Right lobe of liver (tissue), 4 donors: ENCODE results near the gene DPP6.

Source experiments
- CTCF ChIP-seq, 4 donors: fragments of 200-600 bp in 3 of 4; fragments of 450-650 bp in 1 of 4; IDR thresholded peaks; one replicate each; pipeline versions ENCODE4 v1.5.1 to v1.8.0; 2016 to 2022; ENCODE audit warnings: antibody characterized with exemption in 4 of 4, mild to moderate bottlenecking in 2 of 4
- POLR2A ChIP-seq: fragments of 450-650 bp; IDR thresholded peaks from one replicate; pipeline ENCODE4 v1.6.1; 2017; ENCODE audit warnings: antibody characterized with exemption, mild to moderate bottlenecking
- donor health status: DM: no; HTN: no; CAD: no.
- donor health status: DM: no; HTN: no; CAD: no.
- donor health status: DM: no; HTN: yes; CAD: no.

GRCh38 chr7:154769001-154769400 is 716.8 kb downstream of the DPP6 start:
- TF ChIP-seq CTCF (IDR thresholded peaks at IDR 0.05) (no peak), POLR2A (no peak)
